ENCODE results near the gene PDXDC1. TPM values are rescaled to one million over a fixed set of nuclear protein-coding genes. Genes with fewer than 3 reads are reported as not detected.
"Not testable (repeated sequence)": the region's sequence is repeated elsewhere in the genome, so short reads cannot be mapped to it uniquely, and the experiment has no call there.

Gene PDXDC1, protein sequence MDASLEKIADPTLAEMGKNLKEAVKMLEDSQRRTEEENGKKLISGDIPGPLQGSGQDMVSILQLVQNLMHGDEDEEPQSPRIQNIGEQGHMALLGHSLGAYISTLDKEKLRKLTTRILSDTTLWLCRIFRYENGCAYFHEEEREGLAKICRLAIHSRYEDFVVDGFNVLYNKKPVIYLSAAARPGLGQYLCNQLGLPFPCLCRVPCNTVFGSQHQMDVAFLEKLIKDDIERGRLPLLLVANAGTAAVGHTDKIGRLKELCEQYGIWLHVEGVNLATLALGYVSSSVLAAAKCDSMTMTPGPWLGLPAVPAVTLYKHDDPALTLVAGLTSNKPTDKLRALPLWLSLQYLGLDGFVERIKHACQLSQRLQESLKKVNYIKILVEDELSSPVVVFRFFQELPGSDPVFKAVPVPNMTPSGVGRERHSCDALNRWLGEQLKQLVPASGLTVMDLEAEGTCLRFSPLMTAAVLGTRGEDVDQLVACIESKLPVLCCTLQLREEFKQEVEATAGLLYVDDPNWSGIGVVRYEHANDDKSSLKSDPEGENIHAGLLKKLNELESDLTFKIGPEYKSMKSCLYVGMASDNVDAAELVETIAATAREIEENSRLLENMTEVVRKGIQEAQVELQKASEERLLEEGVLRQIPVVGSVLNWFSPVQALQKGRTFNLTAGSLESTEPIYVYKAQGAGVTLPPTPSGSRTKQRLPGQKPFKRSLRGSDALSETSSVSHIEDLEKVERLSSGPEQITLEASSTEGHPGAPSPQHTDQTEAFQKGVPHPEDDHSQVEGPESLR
- total RNA-seq: 53.0 and 55.5 TPM in 2 replicates

- H3K4me3 ChIP-seq (ENCODE audit: low read depth, low read length): peak within 1 kb of the TSS; percentile 95
- not testable (repeated sequence) for H3K27me3 ChIP-seq (ENCODE audit: control insufficient read depth, insufficient read depth, low read length); H3K36me3 ChIP-seq (ENCODE audit: control insufficient read depth, insufficient read depth, low read length)
- peak; percentile 47 for DNase-seq (ENCODE audit: low read depth)
These were observed at the start of gene PDXDC1 for GRCh38 chr16:14974656-14975417. Gene PDXDC1, plus strand, starts transcription at chr16:14975026. Its CDS starts 174 bp downstream, at chr16:14975200.

DNA sequence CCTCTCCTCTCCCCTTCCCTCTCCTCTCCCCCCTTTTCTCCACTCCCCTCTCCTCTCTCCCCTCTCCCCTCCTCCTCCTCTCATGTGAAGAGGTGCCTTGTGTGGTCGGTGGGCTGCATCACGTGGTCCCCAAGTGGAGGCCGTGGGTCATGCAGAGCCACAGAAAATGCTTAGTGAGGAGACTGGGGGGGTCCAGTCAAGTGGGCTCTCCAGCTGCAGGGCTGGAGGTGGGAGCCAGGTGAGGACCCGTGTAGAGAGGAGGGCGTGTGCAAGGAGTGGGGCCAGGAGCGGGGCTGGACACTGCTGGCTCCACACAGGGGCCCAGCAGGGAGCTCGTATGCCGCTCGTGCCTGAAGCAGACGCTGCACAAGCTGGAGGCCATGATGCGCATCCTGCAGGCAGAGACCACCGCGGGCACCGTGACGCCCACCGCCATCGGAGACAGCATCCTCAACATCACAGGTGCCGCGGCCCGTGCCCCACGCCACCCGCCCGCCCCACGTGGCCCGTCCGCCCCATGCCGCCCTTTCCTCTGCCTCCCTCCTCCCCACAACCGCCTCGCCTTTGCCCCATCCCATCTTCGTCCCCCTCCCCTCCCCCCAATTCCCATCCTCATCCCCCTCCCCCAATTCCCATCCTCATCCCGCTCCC is 46.6 kb upstream of the PDXDC1 start:
- H3K36me3 ChIP-seq (ENCODE audit: control insufficient read depth, insufficient read depth, low read length); H3K27me3 ChIP-seq (ENCODE audit: control insufficient read depth, insufficient read depth, low read length); DNase-seq (ENCODE audit: low read depth); H3K4me3 ChIP-seq (ENCODE audit: low read depth, low read length): not testable (repeated sequence)

- not testable (repeated sequence) for H3K36me3 ChIP-seq (ENCODE audit: control insufficient read depth, insufficient read depth, low read length); DNase-seq (ENCODE audit: low read depth); H3K27me3 ChIP-seq (ENCODE audit: control insufficient read depth, insufficient read depth, low read length); H3K4me3 ChIP-seq (ENCODE audit: low read depth, low read length)
These were observed 45.6 kb upstream of the PDXDC1 start for GRCh38 chr16:14929176-14929575.

- not testable (repeated sequence) for H3K27me3 ChIP-seq (ENCODE audit: control insufficient read depth, insufficient read depth, low read length); H3K36me3 ChIP-seq (ENCODE audit: control insufficient read depth, insufficient read depth, low read length); DNase-seq (ENCODE audit: low read depth); H3K4me3 ChIP-seq (ENCODE audit: low read depth, low read length)
These were observed 44.6 kb upstream of the PDXDC1 start for GRCh38 chr16:14930246-14930645.

DNA sequence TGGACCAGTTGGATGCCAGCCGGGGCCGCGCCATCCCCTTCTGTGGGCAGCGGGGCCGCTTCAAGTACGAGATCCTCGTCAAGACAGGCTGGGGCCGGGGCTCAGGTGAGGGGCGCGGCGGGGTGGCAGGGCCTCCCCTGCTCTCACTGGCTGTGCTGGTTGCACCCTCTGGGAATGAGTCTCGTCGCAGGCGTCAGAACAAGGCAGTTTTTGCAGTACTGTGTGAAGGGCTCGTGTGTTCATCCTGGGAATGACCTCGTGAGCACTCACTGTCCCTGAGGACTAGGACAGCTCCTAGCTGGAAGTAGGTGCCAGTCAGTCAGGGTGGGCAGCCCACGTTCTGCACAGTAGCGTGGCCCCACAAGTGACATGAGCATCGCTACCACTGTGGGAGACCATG is 43.9 kb upstream of the PDXDC1 start:
- not testable (repeated sequence) for H3K4me3 ChIP-seq (ENCODE audit: low read depth, low read length); DNase-seq (ENCODE audit: low read depth); H3K36me3 ChIP-seq (ENCODE audit: control insufficient read depth, insufficient read depth, low read length); H3K27me3 ChIP-seq (ENCODE audit: control insufficient read depth, insufficient read depth, low read length)

GRCh38 chr16:14932581-14933375 is 42.0 kb upstream of the PDXDC1 start:
- not testable (repeated sequence) for H3K36me3 ChIP-seq (ENCODE audit: control insufficient read depth, insufficient read depth, low read length); DNase-seq (ENCODE audit: low read depth); H3K27me3 ChIP-seq (ENCODE audit: control insufficient read depth, insufficient read depth, low read length)

DNA sequence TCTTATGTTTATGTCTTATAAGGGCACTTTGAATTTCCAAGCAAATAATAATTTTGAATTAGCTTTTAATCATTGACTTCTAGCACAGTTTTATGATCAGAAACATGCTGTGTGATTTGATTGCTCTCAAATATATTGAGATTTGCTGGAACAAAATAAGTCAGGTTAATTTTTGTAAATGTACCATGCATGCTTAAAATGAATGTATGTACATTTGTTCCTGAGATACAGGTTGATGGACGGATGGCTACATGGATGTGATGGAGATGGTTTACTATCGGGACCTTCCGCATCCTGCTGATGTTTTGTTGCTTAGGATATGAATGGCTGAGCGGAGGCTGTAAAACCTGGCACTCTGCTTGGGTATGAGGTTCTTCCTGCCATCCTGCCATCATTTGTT is 37.7 kb upstream of the PDXDC1 start, which contains the start of gene NPIPA1:
NPIPA1 (plus strand) TSS at position 301 of the 400 bp plus-strand sequence; CDS start at position 301, 0 bp downstream.
- H3K27me3 ChIP-seq (ENCODE audit: control insufficient read depth, insufficient read depth, low read length); H3K4me3 ChIP-seq (ENCODE audit: low read depth, low read length); H3K36me3 ChIP-seq (ENCODE audit: control insufficient read depth, insufficient read depth, low read length); DNase-seq (ENCODE audit: low read depth): not testable (repeated sequence)

More at GRCh38 chr16:14932581-14933375, 42.0 kb upstream of the PDXDC1 start:
- not testable (repeated sequence) for H3K4me3 ChIP-seq (ENCODE audit: low read depth, low read length)

DNA sequence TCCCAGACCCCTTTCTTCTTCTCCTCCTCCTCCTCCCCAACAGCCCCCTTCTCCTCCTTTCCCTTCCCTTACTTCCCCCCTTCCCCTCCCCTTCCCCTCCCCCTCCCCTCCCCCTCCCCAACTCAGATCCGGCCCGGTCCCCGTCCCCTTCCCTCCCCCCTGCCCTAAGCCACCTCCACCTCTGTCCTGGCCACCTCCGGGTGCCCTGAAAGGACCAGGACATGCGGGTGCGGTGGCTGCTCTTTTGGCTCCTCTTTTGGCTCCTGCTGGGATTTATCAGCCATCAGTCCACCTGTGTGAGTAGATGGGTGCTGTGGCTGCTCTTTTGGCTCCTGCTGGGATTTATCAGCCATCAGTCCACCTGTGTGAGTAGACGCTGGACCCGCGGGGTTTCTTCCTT is 36.8 kb upstream of the PDXDC1 start:
- DNase-seq (ENCODE audit: low read depth); H3K27me3 ChIP-seq (ENCODE audit: control insufficient read depth, insufficient read depth, low read length): not testable (repeated sequence)

DNA sequence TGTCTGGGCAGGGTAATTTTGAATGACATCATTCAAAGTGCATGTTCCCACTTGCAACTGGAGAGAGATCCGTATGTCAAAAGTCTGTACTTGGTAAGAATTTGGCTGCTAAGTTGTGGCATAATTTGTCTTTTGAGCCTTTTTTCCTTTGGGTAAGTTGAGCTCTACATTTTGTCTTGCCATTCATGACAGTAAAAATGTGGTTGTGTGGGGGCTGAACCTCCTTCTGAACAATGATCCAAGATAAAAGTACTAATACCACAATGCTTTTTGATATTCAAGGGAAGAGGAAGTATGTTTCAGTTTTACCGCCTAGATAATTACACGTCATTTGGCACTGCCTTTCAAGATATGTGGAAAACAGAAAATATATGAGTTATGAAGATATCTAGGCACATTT is 32.1 kb upstream of the PDXDC1 start:
- DNase-seq (ENCODE audit: low read depth); H3K36me3 ChIP-seq (ENCODE audit: control insufficient read depth, insufficient read depth, low read length); H3K4me3 ChIP-seq (ENCODE audit: low read depth, low read length); H3K27me3 ChIP-seq (ENCODE audit: control insufficient read depth, insufficient read depth, low read length): not testable (repeated sequence)

More for the DNA sequence above, 36.8 kb upstream of the PDXDC1 start:
- not testable (repeated sequence) for H3K36me3 ChIP-seq (ENCODE audit: control insufficient read depth, insufficient read depth, low read length); H3K4me3 ChIP-seq (ENCODE audit: low read depth, low read length)

All from kidney epithelial cell (primary cell).